Activated CD8-positive, alpha-beta memory T cell treated with anti-CD3 and anti-CD28 coated beads, Interleukin-2, amount 50 U/mL, for 4 hours (primary cell): ENCODE results near the gene MAS1L.

ENCODE experiments used
- DNase-seq: peaks from one replicate; pipeline ENCODE4 v3.0.0-alpha.2; 2020

The MAS1L gene

DNA sequence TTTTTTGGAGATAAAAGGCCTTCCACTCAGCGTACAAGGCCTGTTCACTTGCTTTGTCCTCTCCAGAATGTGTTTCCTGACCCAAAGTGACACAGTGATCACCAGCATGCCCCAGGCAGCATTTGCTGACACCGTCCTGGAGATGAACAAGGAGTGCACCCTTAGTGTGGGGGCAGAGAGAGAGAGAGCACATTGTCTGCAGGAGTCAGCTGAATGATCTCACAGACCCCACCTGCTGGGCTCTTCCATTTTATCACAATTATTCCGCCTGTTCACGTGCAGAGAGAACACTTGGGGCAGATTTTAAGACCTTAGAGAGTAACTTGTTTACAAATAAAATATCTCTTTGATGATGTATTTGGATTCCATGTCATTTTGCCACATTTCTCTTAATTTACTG, 22.4 kb upstream of the MAS1L start:
- DNase-seq: no peak

DNA sequence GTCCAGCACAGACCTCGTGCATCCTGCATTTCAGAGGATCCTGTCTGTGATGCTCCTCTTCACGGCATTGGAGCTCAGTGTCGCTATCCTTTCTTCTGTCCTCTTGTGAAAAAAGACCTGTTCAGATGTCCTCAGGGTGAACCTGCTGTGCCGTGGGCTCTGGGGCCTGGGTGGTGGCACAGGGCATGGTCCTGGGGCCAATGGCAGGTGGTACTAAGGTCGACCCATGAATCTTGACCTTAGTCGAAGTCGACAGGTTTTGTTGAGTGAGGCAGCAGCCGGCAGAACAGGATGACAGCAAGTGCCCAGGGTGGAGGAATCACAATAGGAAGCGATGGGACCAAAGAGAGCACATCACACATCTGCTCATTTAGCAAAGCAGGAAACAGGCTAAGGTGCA, 22.0 kb upstream of the MAS1L start:
- DNase-seq: no peak

DNA sequence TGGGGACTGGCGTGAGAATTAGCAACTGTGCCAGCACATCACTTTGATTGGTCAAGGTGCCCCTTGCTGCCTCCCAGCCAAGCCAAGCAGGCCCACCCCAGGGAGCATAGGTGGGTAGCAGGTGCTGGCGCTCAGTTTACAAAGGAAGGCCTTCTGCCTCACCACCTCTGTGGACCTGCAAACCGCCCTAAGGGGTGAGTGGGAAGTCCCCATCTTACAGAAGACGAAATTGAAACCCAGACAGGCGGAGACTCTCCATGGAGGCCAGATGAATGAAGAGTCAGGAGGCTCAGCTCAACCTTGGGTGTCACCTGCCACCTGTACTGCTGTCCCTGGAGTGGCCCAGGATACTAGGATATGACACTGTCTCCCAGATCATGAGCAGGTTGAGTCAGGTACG, 21.5 kb upstream of the MAS1L start:
- DNase-seq: no peak

DNA sequence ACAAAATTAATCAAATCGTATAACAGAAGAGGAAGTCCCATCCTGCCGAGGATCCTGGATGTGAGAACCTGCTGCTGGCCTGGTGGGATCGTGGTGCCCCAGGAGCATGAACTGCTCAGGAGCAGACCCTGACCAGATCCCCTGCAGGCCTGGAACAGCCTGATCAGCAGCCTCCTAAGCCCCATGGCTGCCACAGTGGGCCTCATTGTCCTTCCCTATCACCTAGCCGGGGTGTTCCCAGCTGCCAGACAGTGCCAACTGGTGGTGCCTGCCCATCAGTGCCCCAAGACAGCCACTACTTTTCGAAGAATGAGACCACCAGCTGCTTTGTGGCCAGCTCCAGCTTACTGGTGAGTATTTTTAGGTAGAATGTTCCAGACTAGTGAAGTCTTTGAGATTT, 19.6 kb upstream of the MAS1L start:
- DNase-seq: no peak

DNA sequence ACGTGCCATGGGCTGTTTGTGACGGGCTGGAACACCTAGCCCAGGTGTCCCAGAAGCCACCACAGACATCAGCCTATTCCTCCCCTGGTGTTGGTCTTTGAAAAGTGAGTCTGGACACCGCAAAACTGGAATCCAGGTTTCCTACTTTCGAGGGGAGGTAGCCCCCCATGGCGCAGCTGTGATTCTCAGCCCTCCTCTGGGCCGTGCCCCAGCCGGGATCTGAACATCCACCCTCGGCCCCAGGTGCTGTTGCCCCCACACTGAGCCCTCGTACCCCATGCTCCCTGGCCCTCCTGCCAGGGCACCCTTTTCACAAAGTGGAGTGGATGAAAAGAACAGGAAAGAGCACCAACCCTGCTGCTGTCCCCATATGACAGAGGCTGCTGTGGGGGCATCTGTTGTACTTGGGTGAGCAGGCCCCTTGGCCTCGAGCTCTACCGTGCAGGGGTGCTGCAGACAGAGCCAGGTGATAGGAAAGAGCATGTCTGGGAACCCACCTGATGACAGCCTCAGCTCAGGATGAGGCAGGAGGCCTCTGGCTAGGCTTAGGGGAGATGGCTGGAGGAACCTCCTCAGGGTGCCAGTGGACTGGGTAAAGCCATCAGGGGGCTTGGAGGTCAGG, 18.8 kb upstream of the MAS1L start:
- no peak for DNase-seq

DNA sequence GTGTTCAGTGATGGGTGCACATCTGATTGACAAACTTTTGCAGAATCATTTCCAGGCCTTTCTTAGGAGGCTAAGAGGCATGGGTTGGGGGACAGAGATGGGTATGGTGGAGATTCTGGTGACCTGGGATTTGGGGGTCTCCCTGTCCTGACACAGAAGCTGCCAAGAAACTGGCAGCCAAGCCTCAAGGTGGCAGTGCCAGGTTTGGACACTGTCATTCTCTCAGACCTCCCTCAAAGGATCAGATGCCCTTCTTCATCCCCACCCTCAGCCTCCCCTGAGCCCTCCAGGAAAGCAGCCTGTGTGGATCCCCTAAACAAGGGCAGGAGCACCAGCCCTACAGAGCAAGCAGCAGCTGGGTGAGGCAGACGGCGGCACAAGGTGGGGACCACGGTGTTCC, 18.1 kb upstream of the MAS1L start:
- DNase-seq: no peak

DNA sequence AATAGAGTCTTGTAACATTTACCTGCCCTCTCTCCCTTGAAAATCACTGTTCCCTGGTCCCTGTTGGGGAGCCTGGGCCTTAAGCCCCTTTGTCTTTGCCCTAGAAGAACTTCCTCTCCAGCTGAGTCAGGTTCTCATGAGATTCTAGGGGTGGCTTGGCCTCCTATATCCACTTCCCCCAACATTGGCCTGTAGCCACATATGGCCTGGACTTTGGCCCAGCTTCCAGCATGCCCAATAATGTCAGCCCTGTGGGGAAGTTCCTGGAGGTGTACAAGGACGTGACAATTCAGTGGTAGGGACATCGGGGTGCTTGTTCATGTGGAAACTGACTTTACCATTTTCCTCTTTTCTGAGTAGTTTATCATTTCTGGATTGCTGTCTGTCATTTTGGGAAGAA, 17.2 kb upstream of the MAS1L start:
- no peak for DNase-seq

DNA sequence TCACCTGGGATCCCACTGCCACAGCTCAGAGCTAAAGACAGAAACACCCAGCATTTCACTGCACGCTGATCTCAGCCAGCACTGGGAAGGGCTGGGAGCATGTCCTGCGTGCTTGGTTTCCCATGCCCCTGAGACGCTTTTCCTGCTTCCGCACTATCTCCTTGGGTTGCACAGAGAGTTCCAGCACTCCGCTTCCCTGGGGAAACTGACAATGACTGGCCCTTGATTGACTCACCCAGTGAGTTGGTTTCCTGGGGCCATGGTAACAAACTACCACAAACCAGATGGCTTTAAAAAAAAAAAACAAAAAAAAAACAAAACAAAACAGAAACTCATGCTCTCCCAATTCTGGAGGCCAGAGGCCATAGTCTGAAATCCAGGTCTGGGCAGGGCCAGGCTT, 14.8 kb upstream of the MAS1L start:
- DNase-seq: no peak

DNA sequence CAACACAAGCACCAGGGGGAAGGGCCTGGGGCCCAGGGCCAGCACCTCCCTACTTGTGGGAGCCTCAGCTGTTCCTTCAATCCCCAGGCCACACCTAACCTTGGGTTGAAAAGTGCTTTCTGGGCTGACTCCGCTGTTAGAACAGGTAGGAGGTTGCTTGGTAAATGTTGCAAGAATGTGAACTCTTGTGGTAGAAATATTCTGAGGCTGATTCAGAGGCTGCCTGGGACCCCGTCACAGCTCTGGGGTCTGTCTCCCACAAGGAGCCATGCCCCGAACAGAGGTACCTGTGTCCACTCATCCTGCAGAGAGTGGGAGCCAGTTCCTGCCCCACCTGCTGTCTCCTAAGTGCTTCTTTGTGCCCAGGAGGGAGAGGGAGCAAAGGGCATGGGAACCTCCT, 14.4 kb upstream of the MAS1L start:
- no peak for DNase-seq

DNA sequence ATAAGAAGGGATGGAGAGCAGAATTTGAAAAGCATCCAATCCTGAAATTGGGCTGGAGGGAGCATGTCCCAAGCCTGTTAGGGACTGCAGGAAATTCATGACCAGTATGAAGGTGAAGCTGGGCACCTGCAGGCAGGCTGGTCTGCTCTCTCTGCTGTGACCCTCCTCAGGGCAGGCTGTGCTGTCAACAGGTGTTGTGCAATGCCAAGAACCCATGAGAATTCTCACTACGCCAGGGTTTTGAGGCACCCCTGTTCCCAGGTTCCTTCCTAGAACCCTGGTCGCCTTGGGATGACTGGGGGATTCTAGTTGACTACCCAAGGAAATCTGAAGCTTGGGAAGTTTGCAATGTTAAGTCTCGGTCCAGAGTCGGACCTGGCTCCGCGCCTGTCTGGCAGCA, 13.3 kb upstream of the MAS1L start:
- no peak for DNase-seq

DNA sequence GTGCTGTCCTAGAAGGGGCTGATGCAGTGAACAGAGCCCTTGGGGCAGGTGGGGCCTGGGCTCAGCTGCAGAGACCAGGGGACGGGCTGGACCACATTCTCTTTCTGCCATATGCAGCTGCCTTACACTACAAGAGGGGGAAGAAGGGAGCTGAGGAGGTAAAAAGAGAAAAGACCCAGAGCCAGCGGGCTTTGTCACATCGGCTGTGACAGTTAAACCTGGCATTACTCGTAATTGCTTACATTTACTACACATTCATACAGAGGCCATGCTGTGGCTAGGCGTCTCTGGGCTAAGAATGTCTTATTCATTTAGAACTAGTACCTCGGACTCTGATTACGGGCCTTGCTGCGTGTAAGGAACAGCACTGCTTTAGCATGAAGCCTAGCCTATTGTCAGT, 12.8 kb upstream of the MAS1L start:
- DNase-seq: no peak

DNA sequence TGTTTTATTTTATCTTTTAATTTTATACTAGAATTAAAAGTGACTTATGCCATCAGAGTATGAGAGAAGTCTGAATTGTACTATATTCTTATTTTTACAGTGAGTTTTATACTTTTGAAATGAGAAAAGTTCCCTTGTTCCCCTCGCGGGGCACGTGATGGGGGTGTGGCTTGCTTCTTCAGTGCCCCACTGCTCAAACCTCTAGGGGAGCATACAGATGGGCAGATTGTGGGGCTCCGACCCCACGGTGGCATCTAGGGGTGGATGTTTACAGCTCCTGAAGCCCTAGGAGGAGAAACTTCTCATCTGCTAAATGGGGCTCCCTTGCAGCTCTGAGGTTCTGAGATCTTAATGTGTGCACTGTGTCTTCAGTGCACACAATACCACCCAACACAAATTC, 11.9 kb upstream of the MAS1L start:
- DNase-seq: no peak

DNA sequence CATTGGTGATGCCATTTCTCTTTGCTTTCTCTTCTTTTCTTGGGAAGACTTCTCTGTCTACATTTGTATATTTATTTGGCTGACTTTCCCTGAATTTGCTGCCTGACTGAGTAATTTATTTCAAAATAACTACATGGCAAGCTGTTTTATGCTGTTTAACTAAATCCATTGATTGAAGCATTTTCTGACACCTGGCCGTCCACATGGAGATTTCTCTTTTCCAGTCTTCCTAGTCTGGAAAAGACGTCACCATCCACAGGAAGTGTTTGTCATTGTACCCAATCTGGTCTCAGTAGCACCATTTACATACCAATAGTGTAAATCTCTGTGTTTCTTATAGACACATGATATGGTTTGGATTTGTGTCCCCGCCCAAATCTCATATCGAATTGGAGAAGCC, 9.2 kb upstream of the MAS1L start:
- no peak for DNase-seq

DNA sequence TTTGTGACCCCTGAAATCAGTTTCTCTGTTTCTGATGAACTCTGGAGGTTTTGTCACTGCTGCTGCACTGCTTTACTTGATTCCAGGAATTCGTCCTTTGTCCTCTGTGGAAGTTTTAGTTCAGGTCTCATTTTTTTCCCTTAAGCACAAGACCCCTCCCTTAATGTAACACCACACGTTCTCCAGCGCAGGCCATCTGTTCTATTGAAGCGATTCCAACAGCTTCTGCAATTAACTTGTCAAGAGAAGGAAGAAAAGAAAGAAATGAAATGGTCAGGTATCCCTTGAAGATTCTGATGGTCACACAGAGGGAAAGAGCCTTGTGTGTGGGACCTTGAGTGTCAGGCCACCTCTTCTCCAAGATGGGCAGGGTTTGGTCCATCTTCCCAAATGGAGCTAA, 7.8 kb upstream of the MAS1L start:
- DNase-seq: no peak

DNA sequence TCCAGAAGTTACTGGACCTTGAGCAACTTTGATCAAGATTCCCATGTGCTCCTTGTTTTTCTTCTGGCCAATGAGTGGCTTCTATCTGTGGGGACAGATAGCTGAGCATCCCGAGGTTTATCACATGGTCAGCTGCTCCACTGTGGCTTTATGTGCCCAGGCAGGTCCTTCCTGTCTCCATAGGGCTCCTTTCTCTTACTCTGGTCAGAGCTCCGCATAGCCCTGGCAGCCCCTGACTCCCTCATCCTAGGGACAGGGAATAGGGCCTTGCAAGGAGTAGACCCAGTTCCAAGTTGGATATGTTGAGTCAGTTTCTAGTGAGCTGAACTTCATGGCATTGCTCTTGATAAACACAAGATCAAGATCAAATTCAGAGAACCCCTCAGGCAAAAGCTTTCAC, 6.4 kb upstream of the MAS1L start:
- no peak for DNase-seq

DNA sequence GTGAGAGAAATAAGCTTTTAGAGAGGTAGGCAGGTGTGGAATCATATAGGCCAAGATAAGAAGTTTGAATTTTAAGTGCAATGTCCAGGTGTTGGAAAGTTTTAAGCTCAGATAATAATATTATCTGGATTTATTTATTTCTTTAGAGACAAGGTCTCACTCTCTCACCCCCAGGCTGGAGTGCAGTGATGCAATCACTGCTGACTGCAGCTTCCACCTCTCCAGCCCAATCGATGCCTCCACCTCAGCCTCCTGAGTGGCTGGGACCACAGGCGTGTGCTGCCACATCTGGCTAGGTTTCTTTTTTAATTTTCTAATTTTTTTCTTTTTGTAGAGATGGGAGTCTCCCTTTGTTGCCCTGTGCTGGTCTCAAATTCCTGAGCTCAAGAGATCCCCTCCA, 5.5 kb upstream of the MAS1L start:
- DNase-seq: no peak

DNA sequence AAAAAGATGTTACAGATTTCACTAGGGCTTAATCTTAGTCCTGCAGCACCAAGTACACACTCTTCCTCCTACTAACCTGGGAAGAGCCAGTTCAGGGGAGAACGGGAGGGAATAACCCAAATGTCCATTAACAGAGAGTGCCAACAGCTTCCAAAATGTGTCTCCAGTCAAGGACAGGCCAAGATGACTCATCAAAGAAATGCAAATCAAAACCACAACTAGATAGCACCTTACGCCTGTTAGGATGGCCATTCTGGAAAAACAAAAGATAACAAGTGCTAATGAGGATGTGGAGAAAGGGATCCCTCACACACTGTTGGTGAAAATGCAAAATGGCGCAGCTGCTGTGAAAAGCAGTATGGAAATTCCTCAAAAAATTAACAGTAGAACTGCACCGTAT, 3.8 kb upstream of the MAS1L start:
- no peak for DNase-seq

DNA sequence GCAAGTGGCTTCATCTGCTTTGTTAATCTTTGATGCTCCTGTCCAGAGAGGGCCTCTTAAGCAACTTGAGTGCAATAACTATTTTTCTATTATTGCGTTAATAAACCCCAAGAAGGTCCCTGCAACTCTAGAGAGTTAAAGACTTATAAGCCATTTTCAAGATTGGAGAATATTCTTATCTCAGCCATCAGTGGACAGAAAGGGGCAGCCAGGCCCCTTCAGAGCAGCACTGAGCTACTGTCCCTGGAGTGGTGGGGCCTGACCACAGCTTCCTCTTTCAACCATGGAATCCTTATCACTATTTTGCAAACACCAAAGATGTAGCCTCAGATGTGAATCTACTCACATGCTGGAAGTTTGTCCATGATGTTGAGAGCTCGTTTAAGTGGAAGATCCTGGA, 2.8 kb upstream of the MAS1L start:
- DNase-seq: no peak

DNA sequence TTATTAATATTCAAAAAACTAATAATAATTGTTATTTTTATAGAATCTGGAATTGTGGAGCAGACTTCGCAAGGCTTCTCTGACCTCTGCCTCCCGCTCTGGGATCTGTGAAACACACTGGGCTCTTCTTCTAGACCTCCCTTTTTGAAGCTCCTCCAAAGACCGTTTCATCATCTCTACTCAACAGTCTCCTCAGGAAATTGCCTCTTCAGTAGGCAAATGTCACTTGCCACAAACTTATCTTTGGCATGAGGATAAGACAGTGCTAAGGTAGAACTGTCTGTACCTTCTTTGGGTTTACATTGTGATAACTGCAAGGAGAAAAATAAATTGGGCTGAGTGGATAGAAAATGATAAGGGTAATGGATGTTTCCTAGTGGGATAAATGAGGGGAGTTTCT, 2.3 kb upstream of the MAS1L start:
- DNase-seq: no peak

DNA sequence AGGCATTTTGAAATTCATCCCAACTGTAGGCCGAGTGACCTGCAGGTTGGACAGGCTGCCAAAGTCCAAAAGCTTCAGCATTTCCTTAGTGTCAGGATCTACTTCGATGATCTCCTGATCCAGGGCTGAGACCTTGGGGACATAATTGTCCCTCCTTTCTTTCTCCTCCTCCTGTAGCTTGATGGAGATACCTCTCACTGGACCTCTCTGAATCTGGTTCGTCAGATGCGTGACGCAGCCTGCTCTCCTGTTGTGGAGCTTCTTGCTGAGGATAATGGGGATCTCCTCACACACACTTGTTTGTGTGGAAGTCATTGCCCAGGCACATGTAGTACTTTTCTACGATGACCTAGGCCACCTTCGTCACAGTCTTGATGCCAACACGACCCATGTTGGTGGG, 1.5 kb upstream of the MAS1L start:
- DNase-seq: no peak

DNA sequence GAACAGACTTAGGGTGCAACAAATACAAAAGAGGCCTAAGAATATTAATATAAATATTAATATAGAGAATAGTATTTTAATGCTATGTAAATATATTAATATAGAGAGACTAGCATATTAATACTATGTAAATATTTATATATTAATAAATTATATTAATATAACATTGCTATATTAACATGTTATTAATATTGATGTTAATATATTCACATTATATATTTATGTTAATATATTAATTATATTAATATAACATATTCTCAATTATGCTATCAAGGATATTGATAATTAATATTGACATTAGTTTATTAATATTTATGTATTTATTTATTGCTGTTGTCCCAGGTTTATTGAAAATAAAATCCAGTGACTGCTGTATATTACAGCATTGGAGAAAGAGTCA, 1.1 kb upstream of the MAS1L start:
- no peak for DNase-seq

DNA sequence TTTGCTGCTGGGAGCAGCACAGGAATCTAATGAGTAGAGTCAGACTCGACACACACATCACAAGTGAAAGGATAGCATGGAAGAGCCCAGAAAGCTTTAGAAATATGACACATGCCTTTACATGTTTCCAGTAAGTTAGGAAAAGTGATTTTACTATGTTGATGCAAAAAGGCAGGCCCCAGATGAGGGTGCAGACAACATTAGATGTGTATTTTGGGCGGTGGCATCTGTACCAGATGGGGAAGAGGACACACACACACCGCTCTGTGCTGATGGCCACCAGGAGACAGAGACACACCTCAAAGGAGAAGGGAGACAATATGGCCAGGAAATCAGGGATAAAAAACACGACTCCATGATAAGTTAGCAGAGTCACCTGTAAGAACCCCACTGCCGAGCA, 625 bp downstream of the MAS1L start:
- no peak for DNase-seq

DNA sequence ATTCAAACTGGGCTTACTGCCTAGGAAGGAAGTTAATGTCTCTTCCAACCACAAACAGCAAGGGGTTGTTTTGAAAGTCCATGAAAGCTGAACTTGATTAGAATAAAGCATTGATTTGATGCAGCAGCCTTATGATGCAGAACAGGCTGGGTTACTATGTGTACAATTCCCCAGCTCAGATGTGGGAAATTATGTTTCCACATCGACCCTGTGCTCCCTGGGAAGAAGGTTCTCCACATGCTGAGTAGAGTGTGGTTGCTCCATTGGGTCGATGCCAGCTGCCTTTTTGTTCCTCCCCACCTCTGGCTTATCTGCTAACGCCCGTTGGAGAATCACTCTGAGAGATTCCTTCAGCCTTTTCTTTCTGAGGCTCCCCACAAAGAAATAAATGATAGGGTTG, 1.2 kb downstream of the MAS1L start:
- DNase-seq: no peak

DNA sequence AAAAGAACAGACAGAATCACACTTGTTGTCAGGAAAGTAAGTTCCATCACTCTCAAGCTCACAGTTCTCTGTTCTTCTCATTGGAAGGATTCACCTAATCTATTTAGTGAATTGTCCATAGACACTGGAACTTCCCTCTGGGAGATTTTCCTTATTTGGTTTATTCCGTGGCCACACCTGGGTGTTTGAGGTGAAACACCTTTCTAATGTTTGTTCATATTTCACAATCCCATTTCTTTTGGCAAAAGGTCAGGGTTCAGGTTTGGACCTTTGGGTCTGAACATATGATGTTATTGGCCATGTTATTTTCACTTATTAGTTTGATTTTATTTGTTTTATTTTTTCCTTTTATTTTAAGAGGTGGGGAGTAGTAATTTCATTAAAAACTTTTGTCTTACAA, 4.0 kb downstream of the MAS1L start:
- no peak for DNase-seq

DNA sequence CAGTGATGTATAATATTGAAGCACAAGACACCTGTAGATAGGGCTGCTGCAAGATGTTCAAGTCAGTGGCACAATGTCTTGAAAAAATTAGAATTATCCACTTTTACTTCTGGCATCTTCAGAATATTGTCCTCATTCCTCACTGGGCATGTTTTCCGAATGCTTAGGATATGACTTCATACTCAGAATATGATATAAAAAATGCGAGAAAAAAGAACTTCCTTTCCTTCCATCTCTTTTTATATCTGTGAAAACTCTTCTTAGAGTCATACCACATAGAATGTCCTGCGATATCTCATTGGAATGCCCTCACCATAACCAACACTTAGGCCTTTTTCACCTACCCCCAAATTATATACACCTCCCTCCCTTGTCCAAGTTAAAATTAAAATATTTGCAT, 4.6 kb downstream of the MAS1L start:
- no peak for DNase-seq

DNA sequence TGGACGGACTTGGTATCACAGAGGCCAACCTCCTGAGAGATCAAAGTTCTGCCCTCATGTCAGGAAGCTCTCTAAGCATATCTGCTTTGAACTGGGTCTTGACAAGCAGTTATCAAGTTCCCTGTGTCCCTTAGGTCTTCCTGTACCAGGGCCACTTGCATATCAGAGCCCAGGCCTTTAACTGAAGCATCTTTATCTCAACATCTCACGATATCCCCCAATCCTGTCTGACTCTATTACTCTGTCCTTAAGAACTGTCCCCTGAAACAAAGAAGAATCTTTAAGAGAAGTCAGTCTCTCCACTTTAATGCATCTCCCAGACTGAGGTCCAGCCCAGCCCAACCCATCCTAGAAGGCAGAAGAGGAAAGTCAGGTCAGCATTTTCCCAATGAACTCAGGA, 8.2 kb downstream of the MAS1L start:
- DNase-seq: no peak
